NCI-H1694 treated with DMSO at 0.1 percent for 48 hours (cell line): ENCODE results near the gene MBD6.
"Not testable (repeated sequence)": the region's sequence is repeated elsewhere in the genome, so short reads cannot be mapped to it uniquely, and the experiment has no call there.

Source experiments
- DNase-seq: peaks from one replicate; lab custom pipeline; 2025; lab: John Stamatoyannopoulos, UW

The MBD6 gene

GRCh38 chr12:57488402-57489156, 34.0 kb upstream of the MBD6 start:
- peak; percentile 17 for DNase-seq

- DNase-seq = no peak
Measured at GRCh38 chr12:57489157-57489641, 33.4 kb upstream of the MBD6 start.

GRCh38 chr12:57490126-57490525, 32.5 kb upstream of the MBD6 start:
- no peak for DNase-seq

GRCh38 chr12:57491393-57492280, 31.0 kb upstream of the MBD6 start:
- peak; percentile 43 for DNase-seq

- not testable (repeated sequence) for DNase-seq
Measured at GRCh38 chr12:57495051-57495701, 27.4 kb upstream of the MBD6 start.

GRCh38 chr12:57496822-57497221, 25.8 kb upstream of the MBD6 start:
- no peak for DNase-seq

- no peak for DNase-seq
Measured at GRCh38 chr12:57497223-57498131, 25.1 kb upstream of the MBD6 start.

- DNase-seq = no peak
Measured at GRCh38 chr12:57498132-57498502, 24.5 kb upstream of the MBD6 start.

GRCh38 chr12:57498571-57498970, 24.1 kb upstream of the MBD6 start:
- no peak for DNase-seq

- DNase-seq = no peak
Measured at GRCh38 chr12:57500213-57500612, 22.4 kb upstream of the MBD6 start.

- DNase-seq = not testable (repeated sequence)
Measured at GRCh38 chr12:57502311-57502969, 20.2 kb upstream of the MBD6 start.

- not testable (repeated sequence) for DNase-seq
Measured at GRCh38 chr12:57506541-57506940, 16.1 kb upstream of the MBD6 start.

GRCh38 chr12:57507796-57508195, 14.8 kb upstream of the MBD6 start:
- DNase-seq = not testable (repeated sequence)

- DNase-seq = no peak
Measured at GRCh38 chr12:57511161-57511560, 11.5 kb upstream of the MBD6 start.

GRCh38 chr12:57511588-57512325, 10.9 kb upstream of the MBD6 start:
- no peak for DNase-seq

- DNase-seq = no peak
Measured at GRCh38 chr12:57512665-57513064, 10.0 kb upstream of the MBD6 start.

- DNase-seq = no peak
Measured at GRCh38 chr12:57513266-57513665, 9.4 kb upstream of the MBD6 start.

GRCh38 chr12:57513677-57514076, 8.9 kb upstream of the MBD6 start:
- DNase-seq = not testable (repeated sequence)

GRCh38 chr12:57514246-57514645, 8.4 kb upstream of the MBD6 start:
- DNase-seq = not testable (repeated sequence)
